GM19467 (cell line): ENCODE results near the gene ZCCHC17.
"Not testable (repeated sequence)": the region's sequence is repeated elsewhere in the genome, so short reads cannot be mapped to it uniquely, and the experiment has no call there.

Experiments
- ATAC-seq: cut with Tn5 transposase; IDR thresholded peaks from one replicate; pipeline ENCODE4 v1.9.1; 2021; ENCODE audit warnings: mild to moderate bottlenecking, moderate library complexity; ENCODE audit not compliant: unreplicated experiment

The ZCCHC17 gene

DNA sequence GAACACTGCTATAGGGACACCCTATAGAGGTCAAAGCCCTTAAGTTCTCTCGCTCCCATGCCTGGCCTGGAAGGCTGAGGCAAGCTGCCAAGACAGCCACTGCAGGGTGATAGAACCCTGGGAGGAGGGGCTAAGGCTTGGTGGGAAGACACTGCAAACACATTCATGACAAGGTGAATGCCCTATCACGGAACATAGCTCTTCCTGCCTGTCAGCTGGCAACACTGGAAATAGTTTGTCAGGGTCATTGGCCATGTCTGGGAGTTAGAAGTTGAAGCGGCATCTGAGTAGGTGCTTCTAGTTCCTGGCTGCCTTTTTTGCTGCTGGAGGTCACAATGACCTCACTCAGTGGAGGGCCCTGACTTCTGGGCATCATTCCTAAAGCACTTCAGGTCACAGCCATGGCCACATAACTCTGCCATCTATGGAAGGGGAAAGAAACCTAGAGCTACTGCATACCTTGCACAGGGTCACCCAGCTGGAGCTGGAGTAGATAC is 71.8 kb downstream of the ZCCHC17 start:
- ATAC-seq = no peak

GRCh38 chr1:31370021-31370420 is 73.2 kb downstream of the ZCCHC17 start:
- ATAC-seq = no peak

GRCh38 chr1:31370565-31370964 is 73.7 kb downstream of the ZCCHC17 start:
- no peak for ATAC-seq

DNA sequence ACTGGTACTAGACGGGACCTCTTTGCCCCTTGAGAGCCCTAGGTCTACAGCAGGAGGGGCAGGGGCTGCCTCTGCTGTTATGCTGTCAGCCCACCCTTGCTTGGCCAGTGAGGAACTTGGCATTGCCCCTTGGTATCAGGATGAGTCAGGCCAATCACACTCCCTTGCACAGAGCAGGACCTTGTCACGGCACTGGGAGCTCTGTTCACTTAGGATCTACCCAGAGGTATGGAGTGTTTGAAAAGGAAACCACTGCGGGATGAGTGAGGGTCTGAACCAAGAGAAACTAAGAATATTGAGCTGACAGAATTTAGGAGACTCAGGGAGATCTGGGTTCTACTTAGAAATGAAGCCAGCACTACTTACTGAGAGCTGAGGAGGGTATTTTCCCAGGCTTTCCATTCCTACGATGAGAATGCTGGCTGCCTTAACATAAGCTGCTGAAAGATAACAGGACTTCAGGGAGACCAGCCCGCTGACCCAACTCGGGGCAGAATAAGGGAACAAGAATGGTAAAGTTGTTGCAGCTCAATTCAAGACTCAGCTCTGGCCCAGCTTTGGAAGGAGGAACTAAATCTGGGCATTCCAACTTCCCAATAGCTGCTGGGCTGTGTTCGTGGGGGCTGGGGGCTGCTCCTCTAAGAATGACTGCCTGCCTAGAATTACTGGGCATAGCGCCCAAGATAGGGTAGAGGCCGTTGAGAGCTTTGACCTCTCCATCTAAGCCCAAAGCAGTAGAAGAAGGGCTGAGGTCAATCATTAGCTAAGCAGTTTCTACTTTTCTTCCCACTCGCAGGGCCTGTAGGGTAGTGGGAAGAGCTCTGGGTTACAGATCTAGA is 74.5 kb downstream of the ZCCHC17 start:
- ATAC-seq = no peak

DNA sequence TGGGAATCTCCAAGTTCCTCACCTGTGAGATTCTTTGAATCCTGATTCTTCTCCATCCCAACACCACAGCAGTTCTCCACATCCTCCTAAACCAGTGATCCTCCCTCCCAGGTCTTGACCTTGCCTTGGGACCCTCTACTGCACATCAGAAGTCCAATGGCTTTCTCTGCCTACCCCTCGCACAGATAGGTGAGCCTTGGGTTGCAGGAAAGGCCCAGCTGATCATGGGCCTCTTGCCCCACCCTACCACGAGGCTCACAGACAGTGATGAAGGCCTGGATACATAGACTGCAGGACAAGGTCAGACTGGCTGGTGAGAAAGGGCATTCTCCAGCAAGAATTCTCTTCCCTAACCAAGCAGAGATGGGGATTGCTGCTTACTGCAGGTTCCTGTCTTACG is 75.2 kb downstream of the ZCCHC17 start:
- ATAC-seq = no peak

- no peak for ATAC-seq
Observed at GRCh38 chr1:31372751-31373055, 75.9 kb downstream of the ZCCHC17 start.

GRCh38 chr1:31373056-31373896 is 76.4 kb downstream of the ZCCHC17 start, which contains the start of gene FABP3:
FABP3 (minus strand) TSS chr1:31373076; CDS start chr1:31373014, 62 bp downstream.
- ATAC-seq = no peak

- ATAC-seq = no peak
Observed at GRCh38 chr1:31373897-31374486, 77.2 kb downstream of the ZCCHC17 start.

GRCh38 chr1:31374511-31375196 is 77.8 kb downstream of the ZCCHC17 start:
- ATAC-seq = no peak

- no peak for ATAC-seq
Observed at GRCh38 chr1:31376375-31377134, 79.7 kb downstream of the ZCCHC17 start.

DNA sequence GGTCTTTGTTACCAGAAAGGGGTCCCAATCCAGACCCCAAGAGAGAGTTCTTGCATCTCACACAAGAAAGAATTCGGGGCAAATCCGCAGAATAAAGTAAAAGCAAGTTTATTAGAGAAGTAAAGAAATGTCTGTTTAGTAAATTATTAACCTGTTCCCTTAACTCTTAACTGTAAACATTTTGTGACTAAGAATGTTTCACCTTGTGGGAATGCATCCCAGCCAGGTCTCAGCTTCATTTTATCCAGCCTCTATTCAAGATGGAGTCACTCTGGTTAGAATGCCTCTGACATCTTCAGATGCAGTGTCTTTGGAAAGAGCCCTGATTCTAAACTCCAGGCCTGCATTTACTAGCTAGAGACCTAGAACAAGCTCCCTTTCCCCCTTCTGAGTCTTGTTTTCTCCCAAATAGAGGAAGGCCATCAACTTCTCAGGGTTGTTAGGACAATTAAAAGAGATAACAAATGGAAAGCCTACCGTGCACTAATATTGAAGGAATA is 80.6 kb downstream of the ZCCHC17 start:
- no peak for ATAC-seq

- no peak for ATAC-seq
Observed at GRCh38 chr1:31378001-31378400, 81.2 kb downstream of the ZCCHC17 start.

DNA sequence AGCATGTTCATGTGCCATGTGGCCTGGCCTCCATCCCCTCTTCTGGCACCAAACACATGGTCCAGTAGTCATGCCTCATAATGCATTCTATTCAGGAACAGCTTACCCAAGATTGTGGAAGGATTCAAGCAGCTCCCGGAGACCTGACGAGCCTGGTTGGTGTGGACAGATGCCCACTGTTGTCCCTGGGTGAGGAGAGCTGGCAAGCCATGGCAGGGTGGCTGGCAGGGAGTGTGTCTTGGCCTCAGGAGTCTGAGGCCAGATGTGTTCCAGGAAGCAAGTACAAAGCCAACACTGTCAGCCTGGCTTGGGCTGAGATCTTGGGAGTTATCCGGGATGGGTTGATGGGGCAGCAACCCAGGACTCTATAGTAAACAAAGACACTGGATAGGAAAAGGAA is 83.3 kb downstream of the ZCCHC17 start:
- no peak for ATAC-seq

DNA sequence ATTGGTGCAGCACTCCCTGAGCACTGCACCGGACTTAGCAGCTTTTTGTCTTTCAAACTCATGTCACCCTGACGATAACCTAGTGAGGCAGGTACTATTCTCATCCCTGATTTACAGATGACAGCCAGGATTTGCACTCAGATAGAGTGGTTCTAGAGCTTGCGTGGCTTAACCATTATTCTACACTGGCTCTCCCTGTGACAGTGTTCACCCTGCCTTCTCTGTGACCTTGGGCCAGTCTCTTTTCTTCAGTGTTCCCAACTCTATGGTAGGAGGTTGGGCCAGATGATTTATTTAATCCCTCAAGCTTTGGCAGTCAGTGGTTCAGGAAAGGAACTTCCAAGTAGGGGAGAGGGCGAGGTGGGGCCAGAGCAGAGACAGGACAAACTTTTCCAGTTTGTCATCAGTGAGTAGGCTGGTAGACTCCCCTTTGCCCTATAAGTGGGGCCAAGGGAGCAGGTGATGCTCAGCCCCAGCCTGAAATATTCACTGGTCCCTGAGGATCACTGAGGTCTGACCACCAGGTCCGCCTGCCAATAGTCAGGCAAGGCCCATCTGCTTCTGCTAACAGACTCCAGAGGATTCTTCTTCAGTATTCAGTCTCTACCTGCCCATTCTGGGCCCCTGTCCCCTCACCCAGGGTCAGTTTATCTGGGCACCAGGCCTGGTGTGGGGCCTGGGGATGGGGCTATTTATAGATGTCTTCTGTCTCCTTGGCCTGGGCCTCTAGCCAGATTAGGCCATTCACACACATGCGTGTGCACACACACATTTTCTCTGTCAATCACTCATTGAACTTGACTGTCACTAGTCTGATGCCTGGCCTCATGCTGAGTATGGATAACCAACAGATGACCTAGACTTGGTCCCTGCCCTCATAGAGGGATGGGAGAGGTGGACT is 84.8 kb downstream of the ZCCHC17 start:
- no peak for ATAC-seq

DNA sequence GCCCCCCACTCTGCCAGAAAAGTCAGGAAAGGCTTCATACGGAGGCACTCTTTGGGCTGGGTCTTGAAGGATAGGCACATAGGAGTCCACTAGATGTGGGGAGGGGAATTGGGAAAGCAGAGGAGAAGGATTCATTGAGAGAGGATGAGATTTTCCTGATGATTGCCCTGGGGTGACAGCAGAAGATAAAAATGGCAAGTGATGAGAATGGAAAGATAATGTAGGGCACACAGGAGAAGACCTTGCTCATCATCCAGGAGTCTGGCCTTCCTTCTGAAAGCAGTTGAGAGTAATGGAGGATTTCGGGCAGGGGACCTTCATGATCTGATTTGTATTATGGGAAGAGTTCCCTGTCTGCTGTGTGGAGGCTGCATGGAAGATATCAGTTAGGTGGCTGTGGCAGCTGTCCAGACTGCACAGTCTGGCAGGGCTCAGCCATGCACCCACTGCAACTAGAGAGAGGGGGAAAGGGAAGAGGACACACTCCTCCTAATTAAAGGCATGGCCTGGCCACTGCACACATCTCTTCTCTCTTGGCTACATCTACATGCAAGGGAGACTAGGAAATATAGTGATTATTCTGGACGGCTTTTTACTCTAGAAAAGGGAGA is 85.7 kb downstream of the ZCCHC17 start:
- ATAC-seq = no peak

DNA sequence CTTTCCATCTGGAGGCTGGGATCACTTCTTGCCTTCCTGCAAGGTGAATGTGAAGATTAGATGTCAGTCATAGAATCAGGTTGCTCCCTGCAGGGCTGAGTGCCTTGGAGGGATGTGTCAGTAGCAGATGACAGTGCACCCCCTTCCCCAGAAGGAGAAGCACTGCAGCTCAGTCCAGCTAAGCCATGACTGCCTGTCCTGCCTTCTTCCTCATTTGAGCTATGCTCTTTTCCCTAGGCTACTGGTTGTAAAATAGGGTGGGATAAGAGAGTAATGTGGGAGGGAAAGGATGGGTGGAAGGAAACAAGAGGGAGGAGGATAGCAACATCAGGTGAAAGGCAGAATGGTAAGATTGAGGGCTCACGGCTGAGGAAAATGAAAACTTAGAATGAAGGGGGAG is 87.1 kb downstream of the ZCCHC17 start:
- no peak for ATAC-seq

GRCh38 chr1:31386576-31387243 is 89.9 kb downstream of the ZCCHC17 start:
- ATAC-seq = not testable (repeated sequence)

DNA sequence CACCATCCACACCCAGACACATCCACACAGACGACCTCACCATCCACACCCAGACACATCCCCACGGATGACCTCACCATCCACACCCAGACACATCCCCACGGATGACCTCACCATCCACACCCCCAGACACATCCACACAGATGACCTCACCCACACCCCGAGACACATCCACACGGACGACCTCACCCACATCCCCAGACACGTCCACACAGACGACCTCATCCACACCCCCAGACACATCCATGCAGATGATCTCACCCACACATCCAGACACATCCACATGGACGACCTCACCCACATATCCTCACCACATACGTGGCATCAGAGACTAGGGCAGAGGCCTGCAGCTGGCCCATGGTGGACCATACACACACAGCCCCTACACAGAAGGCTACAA is 90.8 kb downstream of the ZCCHC17 start:
- ATAC-seq = no peak
